Neural progenitor cell (in vitro differentiated cells): ENCODE measurements around the gene BEST2. TPM values are rescaled to one million over a fixed set of nuclear protein-coding genes. Genes with fewer than 3 reads are reported as not detected.

Source experiments
- DNase-seq: peaks from one replicate; pipeline ENCODE4 v3.0.0-alpha.2; 2016; ENCODE audit warnings: low spot score
- H2AFZ ChIP-seq: fragments of 200-600 bp; sonication (generic); replicated peaks from 2 replicates; pipeline ENCODE4 v1.6.1; 2016; ENCODE audit warnings: antibody characterized with exemption
- H3F3A ChIP-seq: fragments of 200-600 bp; sonication (generic); 2 replicates; pipeline ENCODE4 v1.6.1; 2016; ENCODE audit warnings: antibody characterized with exemption, low read depth
- H3K27ac ChIP-seq: fragments of 200-600 bp; sonication (generic); 2 replicates; pipeline ENCODE4 v1.5.1; 2016; ENCODE audit warnings: mild to moderate bottlenecking
- H3K27me3 ChIP-seq: fragments of 200-600 bp; sonication (generic); 2 replicates; pipeline ENCODE4 v1.6.1; 2016; ENCODE audit warnings: mild to moderate bottlenecking, moderate library complexity
- H3K36me3 ChIP-seq: fragments of 200-600 bp; sonication (generic); 2 replicates; pipeline ENCODE4 v1.5.1; 2016
- H3K4me1 ChIP-seq: fragments of 200-600 bp; sonication (generic); 2 replicates; pipeline ENCODE4 v1.6.1; 2016; ENCODE audit warnings: mixed run types
- H3K4me2 ChIP-seq: fragments of 200-600 bp; sonication (generic); 2 replicates; pipeline ENCODE4 v1.6.1; 2016
- H3K4me3 ChIP-seq: fragments of 200-600 bp; sonication (generic); 2 replicates; pipeline ENCODE4 v1.5.1; 2016
- H3K79me2 ChIP-seq: fragments of 200-600 bp; sonication (generic); 2 replicates; pipeline ENCODE4 v1.6.1; 2016; ENCODE audit warnings: low read depth
- H3K9ac ChIP-seq: fragments of 200-600 bp; sonication (generic); 2 replicates; pipeline ENCODE4 v1.6.1; 2016
- H3K9me3 ChIP-seq: fragments of 200-600 bp; sonication (generic); 2 replicates; pipeline ENCODE4 v1.5.1; 2016; ENCODE audit warnings: low read depth
- H4K20me1 ChIP-seq: fragments of 200-600 bp; sonication (generic); 2 replicates; pipeline ENCODE4 v1.6.1; 2016; ENCODE audit warnings: low read depth
- H3K27ac Mint-ChIP-seq: 3 replicates; pipeline ENCODE4 v1.8.0; 2021; ENCODE audit warnings: mixed read lengths
- H3K27me3 Mint-ChIP-seq: 2 replicates; pipeline ENCODE4 v1.8.0; 2022; ENCODE audit warnings: low read depth, mild to moderate bottlenecking, inconsistent platforms, moderate library complexity, mixed read lengths; ENCODE audit not compliant: insufficient read depth
- H3K36me3 Mint-ChIP-seq: 3 replicates; pipeline ENCODE4 v1.8.0; 2021; ENCODE audit warnings: mixed read lengths
- H3K4me1 Mint-ChIP-seq: 3 replicates; pipeline ENCODE4 v1.8.0; 2021; ENCODE audit warnings: mixed read lengths
- H3K4me3 Mint-ChIP-seq: 3 replicates; pipeline ENCODE4 v1.8.0; 2021; ENCODE audit warnings: mild to moderate bottlenecking, moderate library complexity, mixed read lengths
- H3K9me3 Mint-ChIP-seq: 3 replicates; pipeline ENCODE4 v1.8.0; 2020; ENCODE audit warnings: mixed read lengths
- EZH2 ChIP-seq: fragments of 200-600 bp; sonication (generic); IDR thresholded peaks from 2 replicates; pipeline ENCODE4 v1.6.1; 2017; ENCODE audit warnings: antibody characterized with exemption, mild to moderate bottlenecking, moderate library complexity
- EZH2phosphoT487 ChIP-seq: fragments of 200-600 bp; sonication (generic); IDR thresholded peaks from 2 replicates; pipeline ENCODE4 v1.6.1; 2017; ENCODE audit warnings: antibody characterized with exemption
- total RNA-seq: library from RNA; depleted of rRNA; stranded (reverse); fragments of >200 nt; gene quantifications from 2 replicates; pipeline ENCODE4 v1.2.3, GENCODE V29; 2015; ENCODE audit warnings: low replicate concordance
- TF ChIP-seq, protein P1 (sequence below): fragments of 200-600 bp; sonication (generic); IDR thresholded peaks from 2 replicates; pipeline ENCODE4 v1.5.1; 2017; ENCODE audit warnings: antibody characterized with exemption, mild to moderate bottlenecking

Gene BEST2
- total RNA-seq, 1 donor from 2014 or later = not detected

DNA sequence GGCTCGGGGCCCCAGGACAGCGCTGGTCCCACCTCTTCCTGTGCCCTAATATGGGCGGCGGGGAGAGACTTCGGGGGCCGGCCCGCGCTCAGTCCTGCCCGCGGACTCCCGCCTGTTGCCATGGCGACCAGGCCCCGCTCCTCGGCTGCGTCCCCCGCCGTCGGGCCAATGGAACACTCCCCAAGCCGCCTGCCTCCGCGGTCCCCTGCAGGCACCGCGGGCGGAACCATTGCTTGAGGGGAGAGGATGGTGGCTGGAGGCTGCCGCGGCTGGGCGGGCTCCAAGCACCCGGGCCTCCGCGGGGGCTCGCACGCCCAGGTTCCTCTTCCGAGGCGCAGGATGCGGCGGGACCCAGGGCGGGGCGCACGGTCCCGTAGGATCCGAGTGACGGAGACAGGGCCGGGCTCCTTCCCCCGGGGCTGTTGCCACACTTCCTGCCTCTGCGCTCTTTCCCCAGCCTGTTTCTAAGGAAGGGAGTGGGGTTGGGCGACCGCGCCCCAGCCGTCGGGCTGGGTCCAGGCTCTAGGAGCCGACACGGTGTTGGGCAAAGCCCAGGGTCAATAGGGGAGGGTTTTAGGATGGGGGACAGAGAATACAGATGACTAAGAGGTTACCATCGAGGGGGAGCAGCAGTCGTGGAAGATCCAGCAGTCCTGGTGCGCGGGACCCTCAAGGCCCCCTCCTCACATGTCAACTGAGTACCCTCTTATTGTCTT is 38.5 kb downstream of the BEST2 start:
- DNase-seq = peak; percentile 99
- H3K27ac Mint-ChIP-seq = peak overlapping the region; percentile 74
- H3K4me1 Mint-ChIP-seq = peaks cover 32% of the 10 kb centered on the region

GRCh38 chr19:12790628-12791344 is 39.2 kb downstream of the BEST2 start:
- no peak overlapping the region for H3K9ac ChIP-seq
- H3K4me2 ChIP-seq = peak overlapping the region; percentile 84
- Mint-ChIP-seq H3K27ac (peak overlapping the region; percentile 74), H3K36me3 (no peaks in the 10 kb centered on the region), H3K4me3 (peak overlapping the region; percentile 88), H3K4me1 (peaks cover 34% of the 10 kb centered on the region), H3K27me3 (peaks cover 8% of the 10 kb centered on the region), H3K9me3 (no peaks in the 10 kb centered on the region)
- DNase-seq = peak; percentile 31
- no peaks in the 10 kb centered on the region for H3K79me2 ChIP-seq
- no peak overlapping the region for H3K27ac ChIP-seq
- H3K9me3 ChIP-seq = no peaks in the 10 kb centered on the region
- H3K4me3 ChIP-seq = peak overlapping the region; percentile 61
- peaks cover under 1% of the 10 kb centered on the region for H4K20me1 ChIP-seq
- no peak overlapping the region for H2AFZ ChIP-seq
- peaks cover 39% of the 10 kb centered on the region for H3K27me3 ChIP-seq
- no peaks in the 10 kb centered on the region for H3K36me3 ChIP-seq
- peaks cover 60% of the 10 kb centered on the region for H3F3A ChIP-seq
- peaks cover 31% of the 10 kb centered on the region for H3K4me1 ChIP-seq
- TF ChIP-seq EZH2phosphoT487 = no peak
- TF ChIP-seq, protein P1, sequence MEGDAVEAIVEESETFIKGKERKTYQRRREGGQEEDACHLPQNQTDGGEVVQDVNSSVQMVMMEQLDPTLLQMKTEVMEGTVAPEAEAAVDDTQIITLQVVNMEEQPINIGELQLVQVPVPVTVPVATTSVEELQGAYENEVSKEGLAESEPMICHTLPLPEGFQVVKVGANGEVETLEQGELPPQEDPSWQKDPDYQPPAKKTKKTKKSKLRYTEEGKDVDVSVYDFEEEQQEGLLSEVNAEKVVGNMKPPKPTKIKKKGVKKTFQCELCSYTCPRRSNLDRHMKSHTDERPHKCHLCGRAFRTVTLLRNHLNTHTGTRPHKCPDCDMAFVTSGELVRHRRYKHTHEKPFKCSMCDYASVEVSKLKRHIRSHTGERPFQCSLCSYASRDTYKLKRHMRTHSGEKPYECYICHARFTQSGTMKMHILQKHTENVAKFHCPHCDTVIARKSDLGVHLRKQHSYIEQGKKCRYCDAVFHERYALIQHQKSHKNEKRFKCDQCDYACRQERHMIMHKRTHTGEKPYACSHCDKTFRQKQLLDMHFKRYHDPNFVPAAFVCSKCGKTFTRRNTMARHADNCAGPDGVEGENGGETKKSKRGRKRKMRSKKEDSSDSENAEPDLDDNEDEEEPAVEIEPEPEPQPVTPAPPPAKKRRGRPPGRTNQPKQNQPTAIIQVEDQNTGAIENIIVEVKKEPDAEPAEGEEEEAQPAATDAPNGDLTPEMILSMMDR = no peak
- no peak for TF ChIP-seq EZH2

More for the DNA sequence above, 38.5 kb downstream of the BEST2 start:
- H3K4me1 ChIP-seq = peaks cover 30% of the 10 kb centered on the region
- H3K79me2 ChIP-seq = no peaks in the 10 kb centered on the region
- Mint-ChIP-seq H3K27me3 (peaks cover 8% of the 10 kb centered on the region), H3K36me3 (no peaks in the 10 kb centered on the region), H3K9me3 (no peaks in the 10 kb centered on the region), H3K4me3 (peak overlapping the region; percentile 88)
- peaks cover 39% of the 10 kb centered on the region for H3K27me3 ChIP-seq
- H3F3A ChIP-seq = peaks cover 62% of the 10 kb centered on the region
- no peaks in the 10 kb centered on the region for H3K9me3 ChIP-seq
- no peaks in the 10 kb centered on the region for H4K20me1 ChIP-seq
- peak overlapping the region; percentile 23 for H2AFZ ChIP-seq
- TF ChIP-seq EZH2 = no peak
- TF ChIP-seq, protein P1 = no peak
- TF ChIP-seq EZH2phosphoT487 = no peak
- H3K27ac ChIP-seq = no peak overlapping the region
- no peak overlapping the region for H3K9ac ChIP-seq
- H3K36me3 ChIP-seq = no peaks in the 10 kb centered on the region
- H3K4me2 ChIP-seq = peak overlapping the region; percentile 84
- H3K4me3 ChIP-seq = peak overlapping the region; percentile 61

DNA sequence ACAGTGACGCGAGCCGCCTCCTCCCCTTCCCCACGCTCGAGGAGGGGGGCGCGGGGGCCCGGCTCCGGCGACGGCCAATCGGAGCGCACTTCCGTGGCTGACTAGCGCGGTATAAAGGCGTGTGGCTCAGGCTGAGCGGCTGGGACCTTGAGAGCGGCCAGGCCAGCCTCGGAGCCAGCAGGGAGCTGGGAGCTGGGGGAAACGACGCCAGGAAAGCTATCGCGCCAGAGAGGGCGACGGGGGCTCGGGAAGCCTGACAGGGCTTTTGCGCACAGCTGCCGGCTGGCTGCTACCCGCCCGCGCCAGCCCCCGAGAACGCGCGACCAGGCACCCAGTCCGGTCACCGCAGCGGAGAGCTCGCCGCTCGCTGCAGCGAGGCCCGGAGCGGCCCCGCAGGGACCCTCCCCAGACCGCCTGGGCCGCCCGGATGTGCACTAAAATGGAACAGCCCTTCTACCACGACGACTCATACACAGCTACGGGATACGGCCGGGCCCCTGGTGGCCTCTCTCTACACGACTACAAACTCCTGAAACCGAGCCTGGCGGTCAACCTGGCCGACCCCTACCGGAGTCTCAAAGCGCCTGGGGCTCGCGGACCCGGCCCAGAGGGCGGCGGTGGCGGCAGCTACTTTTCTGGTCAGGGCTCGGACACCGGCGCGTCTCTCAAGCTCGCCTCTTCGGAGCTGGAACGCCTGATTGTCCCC is 39.9 kb downstream of the BEST2 start, which contains the start of gene JUNB:
Gene JUNB (plus strand): TSS at position 142 of the 706 bp plus-strand sequence. CDS start 286 bp downstream, at position 428.
- no peak for TF ChIP-seq EZH2phosphoT487
- TF ChIP-seq, protein P1 = peak; percentile 12
- TF ChIP-seq EZH2 = no peak
- no peaks in the 10 kb centered on the region for H3K79me2 ChIP-seq
- H3K36me3 ChIP-seq = no peaks in the 10 kb centered on the region
- peaks cover 8% of the 10 kb centered on the region for H3K27me3 Mint-ChIP-seq
- H3K4me1 ChIP-seq = peaks cover 37% of the 10 kb centered on the region
- H3K4me2 ChIP-seq = peak within 1 kb of the TSS; percentile 84
- H2AFZ ChIP-seq = no peak within 1 kb of the TSS
- DNase-seq = peak; percentile 90
- peaks cover 41% of the 10 kb centered on the region for H3K4me1 Mint-ChIP-seq
- no peaks in the 10 kb centered on the region for H3K9me3 ChIP-seq
- peaks cover 39% of the 10 kb centered on the region for H3K27me3 ChIP-seq
- no peak within 1 kb of the TSS for H3K27ac ChIP-seq
- H4K20me1 ChIP-seq = peaks cover 6% of the 10 kb centered on the region
- peak within 1 kb of the TSS; percentile 88 for H3K4me3 Mint-ChIP-seq
- peak within 1 kb of the TSS; percentile 74 for H3K27ac Mint-ChIP-seq
- H3K9me3 Mint-ChIP-seq = no peaks in the 10 kb centered on the region
- peaks cover 3% of the 10 kb centered on the region for H3K36me3 Mint-ChIP-seq
- no peak within 1 kb of the TSS for H3K9ac ChIP-seq
- peak within 1 kb of the TSS; percentile 61 for H3K4me3 ChIP-seq
- peaks cover 66% of the 10 kb centered on the region for H3F3A ChIP-seq
